GM12892 (cell line): Measurements from ENCODE around the gene ATP9A.

Source experiments
- DNase-seq: peaks from one replicate; pipeline ENCODE4 v3.0.0; 2011; ENCODE audit not compliant: insufficient read length
- FAIRE-seq: peaks from 2 replicates; lab custom pipeline; 2011; peaks lifted over from hg19 to GRCh38; lab: Jason Lieb, UNC
- POLR2A ChIP-seq: IDR thresholded peaks from 2 replicates; pipeline ENCODE4 v1.6.1; 2011; ENCODE audit warnings: low read depth, low read length, control low read depth
- POLR2AphosphoS5 ChIP-seq: IDR thresholded peaks from 2 replicates; pipeline ENCODE4 v1.6.1; 2011; ENCODE audit warnings: low read depth, low read length, control low read depth
- TAF1 ChIP-seq: IDR thresholded peaks from 2 replicates; pipeline ENCODE4 v1.6.1; 2011; ENCODE audit warnings: low read depth, mild to moderate bottlenecking, control low read depth, low read length, borderline replicate concordance

The ATP9A gene

DNA sequence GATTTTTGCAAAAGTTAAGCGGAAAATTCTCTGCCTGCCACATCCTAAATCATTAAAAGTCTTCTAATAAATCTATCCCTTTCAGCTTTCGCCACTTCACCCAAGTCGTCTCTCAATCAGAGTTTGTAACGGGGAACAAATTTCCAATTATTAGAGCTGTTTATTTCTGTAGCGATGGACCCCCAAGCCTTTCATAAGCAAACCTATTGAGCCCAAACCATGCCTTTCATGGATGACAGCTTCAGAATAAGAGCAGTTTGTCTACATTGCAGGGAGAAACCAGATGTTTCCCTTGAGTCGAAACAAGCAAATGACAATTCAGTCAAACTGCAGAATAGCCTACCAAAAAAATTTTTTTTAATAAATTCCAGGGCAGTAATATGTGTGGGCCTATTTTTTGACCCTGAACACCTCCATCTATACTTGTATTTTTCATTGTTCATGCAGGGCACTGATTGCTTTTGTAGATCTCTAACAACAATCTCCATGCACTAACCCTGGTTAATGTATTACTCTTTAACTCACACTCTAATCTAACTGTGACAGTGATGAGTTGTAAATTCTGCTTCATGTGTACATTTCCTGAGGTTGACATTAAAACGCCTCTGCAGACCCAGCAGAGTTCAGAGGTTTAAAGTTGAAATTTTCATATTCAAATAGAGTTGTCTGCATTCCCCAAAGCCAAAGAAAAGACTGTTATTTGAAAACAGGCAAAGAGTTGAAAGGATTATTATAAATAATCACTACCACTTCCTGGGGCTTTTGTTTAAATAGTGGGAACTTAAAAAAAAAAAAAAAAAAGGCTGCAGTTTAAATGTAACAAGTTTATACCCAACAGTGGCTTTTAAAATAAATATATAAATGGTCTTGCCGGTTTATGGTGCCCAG lies 64.5 kb downstream of the ATP9A start:
- no peak for TF ChIP-seq TAF1
- TF ChIP-seq POLR2AphosphoS5, result no peak
- no peak for TF ChIP-seq POLR2A
- DNase-seq (no peak), FAIRE-seq (no peak)

DNA sequence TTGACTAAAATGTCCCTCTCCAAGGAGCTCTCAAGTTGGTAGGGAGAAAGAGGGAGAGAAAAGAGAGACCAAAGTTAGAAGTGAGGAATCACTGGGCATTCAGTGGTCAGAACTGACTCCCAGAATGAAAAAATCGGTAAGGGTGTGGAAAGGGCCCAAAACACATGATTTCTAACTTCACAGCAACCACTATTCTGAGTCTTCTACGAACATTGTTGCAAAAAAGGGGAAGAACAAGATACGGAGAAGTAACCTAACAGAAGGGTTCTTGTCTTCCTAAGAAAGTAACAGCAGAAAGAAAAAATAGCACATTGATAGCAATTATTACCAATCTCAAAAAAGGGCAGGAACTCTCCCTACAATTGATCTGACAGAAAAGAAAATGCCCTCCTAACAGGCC lies 65.6 kb downstream of the ATP9A start:
- no peak for DNase-seq
- FAIRE-seq, result no peak
- TF ChIP-seq TAF1 (no peak), POLR2A (no peak), POLR2AphosphoS5 (no peak)

DNA sequence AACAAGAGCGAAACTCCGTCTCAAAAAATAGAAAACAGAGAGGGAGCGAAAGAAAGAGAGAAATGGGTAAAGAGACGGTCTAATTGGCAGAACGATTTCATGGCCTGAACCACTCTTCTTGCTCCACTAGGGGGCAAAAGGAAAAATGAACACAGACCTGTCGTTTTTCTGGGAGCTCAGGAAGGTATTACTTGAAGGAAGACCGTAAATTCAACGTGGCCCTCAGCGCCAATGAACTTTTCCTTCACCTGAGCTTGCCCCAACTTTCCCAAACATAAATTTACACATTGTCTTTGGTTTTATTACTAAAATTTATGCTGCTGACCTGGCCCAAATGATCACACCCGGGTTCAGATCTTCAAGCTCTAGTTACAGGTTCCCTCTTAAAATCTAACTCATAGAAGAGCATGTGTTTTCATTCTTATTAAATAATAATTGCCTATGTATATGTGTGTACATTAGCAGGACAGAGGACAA lies 67.3 kb downstream of the ATP9A start:
- DNase-seq (no peak), FAIRE-seq (no peak)
- TF ChIP-seq POLR2A (no peak), POLR2AphosphoS5 (no peak), TAF1 (no peak)

DNA sequence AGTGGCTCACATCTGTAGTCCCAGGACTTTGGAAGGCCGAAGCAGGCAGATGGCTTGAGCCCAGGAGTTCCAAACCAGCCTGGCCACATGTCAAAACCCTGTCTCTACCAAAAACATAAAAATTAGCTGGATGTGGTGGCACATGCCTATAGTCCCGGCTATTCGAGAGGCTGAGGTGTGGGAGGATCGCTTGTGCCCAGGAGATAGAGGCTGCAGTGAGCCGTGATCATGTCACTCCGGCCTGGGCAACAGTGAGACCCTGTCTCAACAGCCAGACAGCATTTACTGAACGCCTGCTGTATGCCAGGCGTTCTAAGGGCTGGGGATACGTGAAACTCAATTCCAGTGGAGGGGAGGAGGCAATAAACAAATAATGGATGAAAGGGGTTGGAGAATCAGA lies 69.9 kb downstream of the ATP9A start:
- DNase-seq, result no peak
- TF ChIP-seq POLR2AphosphoS5 (no peak), POLR2A (no peak), TAF1 (no peak)
- FAIRE-seq, result no peak

DNA sequence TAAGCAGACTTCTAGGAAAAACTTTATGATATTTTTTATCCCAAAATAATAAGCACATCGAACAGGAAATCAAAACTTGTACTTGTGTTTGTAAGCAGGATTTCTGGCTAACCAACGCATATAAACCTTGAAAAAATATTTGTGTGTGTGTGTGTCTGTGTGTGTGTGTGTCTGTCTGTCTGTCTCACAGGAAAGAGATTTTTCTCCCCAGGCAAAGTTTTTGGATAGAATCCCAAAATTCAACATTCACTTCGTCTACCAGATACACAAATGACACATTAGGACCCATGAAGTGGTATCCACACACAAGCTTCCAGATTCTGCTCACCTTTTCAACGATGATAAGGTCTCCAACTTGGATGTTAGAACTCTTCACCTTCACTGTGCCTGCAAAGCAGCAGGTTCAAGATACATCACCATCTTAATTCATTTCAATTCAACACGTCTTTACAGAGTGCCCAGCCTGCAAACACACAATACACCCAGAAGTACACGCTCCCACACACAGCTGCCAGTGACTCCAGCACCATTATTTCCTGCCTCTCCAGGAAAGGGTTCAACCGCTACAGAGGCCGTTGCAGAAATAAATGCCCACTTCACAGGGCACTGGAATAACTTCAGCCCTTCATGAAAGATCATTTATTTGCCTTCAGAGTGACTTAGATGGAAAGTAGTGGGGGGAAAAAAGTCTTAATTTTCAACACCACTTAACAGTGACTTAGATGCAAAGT lies 70.9 kb downstream of the ATP9A start:
- no peak for DNase-seq
- no peak for TF ChIP-seq TAF1
- FAIRE-seq, result no peak

DNA sequence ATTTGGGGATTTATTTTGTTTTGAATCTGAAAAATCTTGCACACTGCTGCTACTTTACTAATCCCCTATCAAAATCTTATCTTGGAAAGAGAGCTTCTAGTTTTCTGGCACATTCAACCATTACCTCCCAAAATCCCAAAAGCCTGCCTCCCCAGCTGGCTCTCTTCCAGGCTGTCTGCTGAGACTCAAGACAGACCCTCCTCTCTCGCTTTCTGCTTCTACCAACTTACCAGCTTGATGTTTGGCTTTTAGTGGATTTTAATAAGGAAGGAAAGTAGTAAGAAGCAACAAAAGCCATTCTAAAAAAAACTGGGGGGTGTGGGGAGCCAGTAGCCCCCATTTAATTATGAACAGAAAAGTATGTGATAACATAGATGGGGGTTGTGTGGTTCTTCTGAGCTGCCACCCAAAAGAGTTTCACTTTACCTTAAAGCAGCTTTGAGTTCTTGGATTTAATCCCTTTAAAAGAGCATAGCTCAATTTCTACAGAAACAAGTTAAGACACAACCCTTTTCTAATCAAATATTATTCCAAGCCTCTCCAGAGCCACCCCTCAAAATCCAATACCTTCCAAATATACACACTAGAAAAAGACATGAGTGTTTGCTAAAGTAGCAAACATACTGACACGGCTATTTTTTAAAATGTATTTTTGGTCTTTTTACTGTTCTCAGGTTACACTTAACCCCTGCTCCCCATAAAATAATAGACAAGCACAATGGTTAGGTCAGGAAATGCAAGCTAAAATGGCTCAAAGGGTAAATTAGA lies 71.7 kb downstream of the ATP9A start:
- TF ChIP-seq POLR2AphosphoS5, result no peak
- no peak for TF ChIP-seq POLR2A
- no peak for TF ChIP-seq TAF1
- FAIRE-seq (no peak), DNase-seq (no peak)

DNA sequence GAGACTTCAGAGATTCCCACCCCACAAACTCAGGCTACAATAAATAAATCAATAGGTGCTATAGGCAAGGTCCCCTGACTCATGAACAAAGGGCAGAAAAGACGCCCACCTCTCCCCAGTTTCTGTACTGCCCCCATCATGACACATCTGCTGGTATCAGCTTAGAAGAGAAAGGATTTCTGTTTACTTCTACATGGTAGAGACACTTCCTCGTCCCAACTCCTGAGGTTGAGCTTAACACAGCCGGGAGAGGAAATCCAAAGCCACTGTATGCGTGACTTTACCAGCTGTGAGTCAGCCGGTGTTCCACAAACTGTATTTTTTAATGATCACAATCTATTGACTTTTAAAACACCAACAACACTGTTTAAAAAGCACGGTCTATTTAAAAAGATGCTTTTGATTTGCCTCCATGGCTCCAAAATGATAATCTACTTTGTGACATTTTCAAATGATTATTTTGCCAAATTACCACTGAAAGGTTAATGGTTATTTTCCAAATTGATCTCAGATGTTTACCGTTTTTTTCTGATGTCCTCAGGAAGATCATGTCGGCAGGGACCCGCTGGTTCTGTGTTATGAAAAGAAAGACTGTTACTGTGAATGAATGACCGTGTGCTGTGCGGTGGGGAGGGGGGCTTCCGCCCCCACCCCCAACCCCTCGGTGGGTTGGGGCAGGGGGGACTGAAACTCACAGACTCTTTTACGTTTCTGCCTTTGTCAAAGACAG lies 72.5 kb downstream of the ATP9A start:
- TF ChIP-seq POLR2A (no peak), TAF1 (no peak), POLR2AphosphoS5 (no peak)
- FAIRE-seq, result no peak

DNA sequence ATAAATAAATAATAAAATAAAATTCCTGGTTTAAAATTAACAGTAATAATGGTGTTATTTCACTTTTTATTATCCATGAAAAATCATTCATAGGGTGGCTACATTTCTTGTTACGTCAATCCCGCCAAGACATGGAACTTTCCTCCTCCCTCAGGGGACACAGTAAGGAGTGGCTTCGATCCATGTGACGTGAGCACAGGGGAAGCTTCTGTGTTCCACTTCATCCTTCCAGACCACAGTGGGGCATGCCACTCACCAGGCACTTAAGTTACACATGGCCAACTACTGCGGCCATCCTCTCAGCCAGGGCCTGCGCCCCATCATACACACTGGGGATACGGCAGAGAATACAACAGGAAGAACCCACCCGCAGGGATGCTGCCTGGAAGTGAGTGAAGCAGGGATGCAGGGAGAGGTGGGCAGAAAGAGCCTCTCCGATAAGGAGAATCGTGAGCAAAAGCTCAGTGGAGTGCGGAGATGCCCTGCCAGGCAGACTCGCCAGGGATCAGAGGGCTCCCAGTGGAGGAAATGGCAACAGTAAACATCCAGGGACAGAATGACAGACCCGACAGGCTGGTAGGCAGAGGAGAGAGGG lies 75.3 kb downstream of the ATP9A start:
- TF ChIP-seq TAF1 (no peak), POLR2A (no peak), POLR2AphosphoS5 (no peak)
- DNase-seq, result no peak
- FAIRE-seq, result no peak

More for the DNA sequence above, 72.5 kb downstream of the ATP9A start:
- no peak for DNase-seq

DNA sequence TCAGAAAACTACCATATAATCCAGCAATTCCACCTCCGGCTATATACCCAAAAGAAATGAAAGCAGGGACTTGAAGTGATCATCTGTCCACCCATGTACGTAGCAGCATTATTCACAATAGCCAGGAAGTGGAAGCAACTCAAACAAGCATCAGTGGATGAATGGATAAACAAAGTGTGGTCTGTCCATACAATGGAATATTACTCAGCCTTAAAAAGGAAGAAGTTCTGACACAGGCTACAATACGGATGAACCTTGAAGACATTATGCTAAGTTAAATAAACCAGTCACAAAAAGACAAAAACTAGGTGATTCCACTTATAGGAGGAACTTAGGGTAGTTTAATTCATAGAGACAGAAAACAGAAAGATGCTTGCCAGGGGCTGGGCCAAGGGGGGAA lies 76.5 kb downstream of the ATP9A start:
- DNase-seq (no peak), FAIRE-seq (no peak)
- TF ChIP-seq TAF1 (no peak), POLR2AphosphoS5 (no peak), POLR2A (no peak)

DNA sequence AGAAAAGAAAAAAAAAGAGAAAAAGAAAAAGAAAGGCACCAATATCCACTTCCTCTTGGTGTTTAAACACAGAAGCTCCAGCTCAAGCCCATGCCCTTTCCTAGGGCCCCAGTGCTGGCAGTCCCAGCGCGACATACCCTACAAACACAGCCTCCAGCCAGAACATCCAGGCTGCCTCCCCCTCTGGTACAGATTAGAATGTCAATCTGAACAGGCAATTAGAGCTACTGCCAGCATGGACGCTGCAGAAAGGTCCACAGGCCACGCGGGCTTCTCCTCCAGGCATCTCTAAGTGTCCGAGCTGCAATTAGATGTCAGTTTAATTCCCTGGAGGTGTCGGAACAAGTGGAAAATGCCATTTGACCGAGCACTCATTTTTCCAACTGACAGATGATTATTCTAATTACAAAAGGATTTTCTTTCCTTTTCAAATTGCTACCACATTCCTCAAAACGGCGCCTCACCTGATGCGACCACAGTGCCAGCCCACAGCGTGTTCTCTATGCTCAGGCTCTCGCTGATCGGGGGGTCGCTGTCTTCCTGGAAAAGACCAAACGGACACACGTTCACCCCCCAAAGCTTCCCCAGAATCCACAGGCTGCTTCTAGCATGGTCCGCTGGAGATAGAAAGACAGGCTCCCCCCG lies 79.5 kb downstream of the ATP9A start:
- no peak for TF ChIP-seq POLR2A
- no peak for TF ChIP-seq TAF1
- no peak for TF ChIP-seq POLR2AphosphoS5
- DNase-seq (no peak), FAIRE-seq (no peak)
